Mucosa of rectum (tissue), 2 donors: ENCODE data around the gene ERO1B.

Experiments used
- H3K27ac ChIP-seq, 2 donors: one replicate each; pipeline ENCODE4 v1.7.0; 2013; ENCODE audit warnings: inconsistent platforms in 2 of 2, low read depth in 2 of 2, low read length in 2 of 2
- H3K27me3 ChIP-seq, 2 donors: one replicate each; pipeline ENCODE4 v1.7.0; 2013; ENCODE audit warnings: low read length in 2 of 2; ENCODE audit not compliant: control insufficient read depth in 2 of 2, insufficient read depth in 2 of 2
- H3K36me3 ChIP-seq, 2 donors: one replicate each; pipeline ENCODE4 v1.7.0; 2013; ENCODE audit warnings: low read length in 2 of 2; ENCODE audit not compliant: control insufficient read depth in 2 of 2, insufficient read depth in 2 of 2
- H3K4me1 ChIP-seq, 2 donors: one replicate each; pipeline ENCODE4 v1.7.0; 2013; ENCODE audit warnings: low read length in 2 of 2, mild to moderate bottlenecking in 1 of 2; ENCODE audit not compliant: control insufficient read depth in 2 of 2, insufficient read depth in 2 of 2
- H3K4me3 ChIP-seq, 2 donors: one replicate each; pipeline ENCODE4 v1.7.0; 2013; ENCODE audit warnings: low read length in 2 of 2
- H3K9ac ChIP-seq, 2 donors: one replicate each; pipeline ENCODE4 v1.7.0; 2013; ENCODE audit warnings: low read length in 2 of 2, low read depth in 1 of 2, mild to moderate bottlenecking in 1 of 2
- H3K9me3 ChIP-seq, 2 donors: one replicate each; pipeline ENCODE4 v1.7.0; 2013; ENCODE audit warnings: low read length in 2 of 2; ENCODE audit not compliant: control insufficient read depth in 2 of 2
- donor health status: healthy.
- donor health status: Normal muscosa, but diverticular disease.

ERO1B gene

GRCh38 chr1:236301958-236302335, 20.2 kb upstream of the ERO1B start:
- no peaks in the 10 kb centered on the region for H3K4me1 ChIP-seq
- H3K4me3 ChIP-seq = no peak overlapping the region
- H3K27ac ChIP-seq = no peak overlapping the region
- no peaks in the 10 kb centered on the region for H3K36me3 ChIP-seq
- H3K9ac ChIP-seq = no peak overlapping the region
- no peaks in the 10 kb centered on the region for H3K27me3 ChIP-seq
- H3K9me3 ChIP-seq = no peaks in the 10 kb centered on the region

GRCh38 chr1:236301080-236301957, 19.6 kb upstream of the ERO1B start:
- Histone ChIP-seq H3K4me3 (no peak overlapping the region), H3K9me3 (no peaks in the 10 kb centered on the region), H3K4me1 (no peaks in the 10 kb centered on the region), H3K9ac (no peak overlapping the region), H3K27ac (no peak overlapping the region), H3K36me3 (no peaks in the 10 kb centered on the region), H3K27me3 (no peaks in the 10 kb centered on the region)

- no peaks in the 10 kb centered on the region for H3K36me3 ChIP-seq
- no peak overlapping the region for H3K4me3 ChIP-seq
- no peaks in the 10 kb centered on the region for H3K9me3 ChIP-seq
- no peaks in the 10 kb centered on the region for H3K4me1 ChIP-seq
- H3K27ac ChIP-seq = no peak overlapping the region
- no peak overlapping the region for H3K9ac ChIP-seq
- H3K27me3 ChIP-seq = no peaks in the 10 kb centered on the region
Observed at GRCh38 chr1:236297161-236297560, 15.4 kb upstream of the ERO1B start.

GRCh38 chr1:236292425-236292824, 10.7 kb upstream of the ERO1B start:
- no peaks in the 10 kb centered on the region for H3K27me3 ChIP-seq
- no peak overlapping the region for H3K9ac ChIP-seq
- H3K36me3 ChIP-seq = no peaks in the 10 kb centered on the region
- H3K27ac ChIP-seq = no peak overlapping the region
- H3K4me1 ChIP-seq = no peaks in the 10 kb centered on the region
- no peaks in the 10 kb centered on the region for H3K9me3 ChIP-seq
- no peak overlapping the region for H3K4me3 ChIP-seq

- no peak overlapping the region for H3K9ac ChIP-seq
- H3K4me1 ChIP-seq = no peaks in the 10 kb centered on the region
- H3K9me3 ChIP-seq = no peaks in the 10 kb centered on the region
- no peak overlapping the region for H3K4me3 ChIP-seq
- no peak overlapping the region for H3K27ac ChIP-seq
- no peaks in the 10 kb centered on the region for H3K27me3 ChIP-seq
- H3K36me3 ChIP-seq = no peaks in the 10 kb centered on the region
Observed at GRCh38 chr1:236289492-236290131, 7.9 kb upstream of the ERO1B start.

- Histone ChIP-seq H3K4me3 (no peak overlapping the region), H3K27me3 (peaks cover 0 to 4% of the 10 kb centered on the region in 2 donors), H3K36me3 (no peaks in the 10 kb centered on the region), H3K4me1 (no peaks in the 10 kb centered on the region), H3K9ac (no peak overlapping the region), H3K27ac (no peak overlapping the region), H3K9me3 (no peaks in the 10 kb centered on the region)
Observed at GRCh38 chr1:236288620-236288976, 6.8 kb upstream of the ERO1B start.

GRCh38 chr1:236287757-236288619, 6.2 kb upstream of the ERO1B start:
- no peak overlapping the region for H3K4me3 ChIP-seq
- no peaks in the 10 kb centered on the region for H3K4me1 ChIP-seq
- no peak overlapping the region for H3K27ac ChIP-seq
- H3K9ac ChIP-seq = no peak overlapping the region
- H3K36me3 ChIP-seq = no peaks in the 10 kb centered on the region
- no peaks in the 10 kb centered on the region for H3K9me3 ChIP-seq
- peaks cover 0 to 6% of the 10 kb centered on the region in 2 donors for H3K27me3 ChIP-seq

GRCh38 chr1:236287356-236287755, 5.6 kb upstream of the ERO1B start:
- H3K36me3 ChIP-seq = no peaks in the 10 kb centered on the region
- H3K27ac ChIP-seq = no peak overlapping the region
- H3K4me3 ChIP-seq = no peak overlapping the region
- H3K9me3 ChIP-seq = no peaks in the 10 kb centered on the region
- H3K4me1 ChIP-seq = peaks cover 0 to 3% of the 10 kb centered on the region in 2 donors
- H3K27me3 ChIP-seq = peaks cover 0 to 13% of the 10 kb centered on the region in 2 donors
- no peak overlapping the region for H3K9ac ChIP-seq

- no peaks in the 10 kb centered on the region for H3K9me3 ChIP-seq
- peak overlapping the region in 1 of 2 donors; percentile 29 for H3K4me3 ChIP-seq
- H3K4me1 ChIP-seq = peaks cover 5 to 7% of the 10 kb centered on the region in 2 donors
- H3K9ac ChIP-seq = no peak overlapping the region
- H3K36me3 ChIP-seq = no peaks in the 10 kb centered on the region
- H3K27ac ChIP-seq = no peak overlapping the region
- peaks cover 0 to 15% of the 10 kb centered on the region in 2 donors for H3K27me3 ChIP-seq
Observed at GRCh38 chr1:236284291-236284721, 2.5 kb upstream of the ERO1B start.

GRCh38 chr1:236282719-236283118, 961 bp upstream of the ERO1B start:
- Histone ChIP-seq H3K4me3 (peak overlapping the region; percentile 86 to 95), H3K9ac (no peak overlapping the region), H3K9me3 (no peaks in the 10 kb centered on the region), H3K4me1 (peaks cover 5 to 7% of the 10 kb centered on the region in 2 donors), H3K36me3 (no peaks in the 10 kb centered on the region), H3K27me3 (peaks cover 0 to 15% of the 10 kb centered on the region in 2 donors), H3K27ac (no peak overlapping the region)
